HCT116 (cell line): ENCODE data around the gene PCCB.

Experiments
- CTCF ChIP-seq, 3 experiments: fragments of 200-600 bp in 1 of 3; sonication (generic) in 1 of 3; IDR thresholded peaks in 2 of 3; conservative IDR thresholded peaks in 1 of 3; 2 replicates each; pipeline ENCODE4 v1.5.1; 2012 to 2017; ENCODE audit warnings: low read depth in 2 of 3, low read length in 2 of 3, antibody characterized with exemption in 1 of 3, borderline replicate concordance in 1 of 3, control low read depth in 1 of 3, mild to moderate bottlenecking in 1 of 3, mixed read lengths in 1 of 3, mixed run types in 1 of 3, moderate library complexity in 1 of 3; ENCODE audit not compliant: insufficient read depth in 1 of 3
- EZH2 ChIP-seq: fragments of 200-600 bp; sonication (generic); IDR thresholded peaks from 2 replicates; pipeline ENCODE4 v1.6.1; 2017; ENCODE audit warnings: antibody characterized with exemption, mixed run types

GRCh38 chr3:136237103-136237502 is 13.0 kb upstream of the PCCB start:
- TF ChIP-seq CTCF (IDR thresholded peaks at IDR 0.05 in 2 of 3, conservative IDR thresholded peaks at IDR 0.05 in 1 of 3; ENCODE audit: borderline replicate concordance in 1 of 3, insufficient read depth in 1 of 3, low read depth in 2 of 3, low read length in 2 of 3): no peak
- no peak for TF ChIP-seq EZH2
